Peyer's patch (tissue), 4 donors: ENCODE data around the gene CCDC57.

Source experiments
- POLR2A ChIP-seq, 2 donors: fragments of 450-650 bp; IDR thresholded peaks; one replicate each; pipeline ENCODE4 v1.5.1; 2017; ENCODE audit warnings: antibody characterized with exemption in 2 of 2, mild to moderate bottlenecking in 2 of 2, moderate library complexity in 2 of 2
- TF ChIP-seq, protein P1 (sequence below), 6 experiments: fragments of 450-650 bp in 4 of 6; fragments of 200-600 bp in 2 of 6; sonication (generic) in 1 of 6; IDR thresholded peaks; one replicate each; pipeline ENCODE4 v1.5.1; 2017 to 2019; ENCODE audit warnings: antibody characterized with exemption in 6 of 6, mild to moderate bottlenecking in 3 of 6, moderate library complexity in 1 of 6

DNA sequence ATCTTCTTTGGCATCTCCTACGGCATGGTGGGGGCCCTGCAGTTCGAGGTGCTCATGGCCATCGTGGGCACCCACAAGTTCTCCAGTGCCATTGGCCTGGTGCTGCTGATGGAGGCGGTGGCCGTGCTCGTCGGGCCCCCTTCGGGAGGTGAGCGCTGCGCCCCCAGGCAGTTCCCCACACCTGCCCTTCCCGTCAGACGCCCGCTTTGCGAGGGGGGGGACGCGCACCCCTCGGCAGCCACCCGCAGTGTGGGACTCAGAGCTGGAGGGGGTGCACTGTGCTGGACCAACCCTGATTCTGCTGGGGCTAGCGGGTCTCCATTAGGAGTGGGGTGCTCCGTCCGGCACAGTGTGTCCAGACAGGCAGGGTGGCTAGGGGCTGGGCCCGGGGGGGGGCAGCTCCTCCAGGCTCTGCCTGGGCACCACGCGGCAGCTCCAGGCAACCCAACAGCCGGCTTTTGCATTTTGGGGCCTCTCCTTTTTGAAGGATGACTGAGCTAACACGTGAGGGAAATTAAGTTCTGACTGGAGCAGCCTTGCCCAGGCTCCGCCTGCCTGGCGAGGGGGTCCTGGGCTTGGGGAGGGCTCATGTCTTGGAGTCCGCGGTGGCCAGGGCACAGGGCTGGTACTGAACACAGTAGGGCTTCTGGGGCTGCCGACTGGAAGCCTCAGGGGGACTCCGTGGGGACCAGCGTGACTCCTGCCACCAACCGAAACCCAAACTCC lies 25.3 kb upstream of the CCDC57 start:
- TF ChIP-seq, protein P1, sequence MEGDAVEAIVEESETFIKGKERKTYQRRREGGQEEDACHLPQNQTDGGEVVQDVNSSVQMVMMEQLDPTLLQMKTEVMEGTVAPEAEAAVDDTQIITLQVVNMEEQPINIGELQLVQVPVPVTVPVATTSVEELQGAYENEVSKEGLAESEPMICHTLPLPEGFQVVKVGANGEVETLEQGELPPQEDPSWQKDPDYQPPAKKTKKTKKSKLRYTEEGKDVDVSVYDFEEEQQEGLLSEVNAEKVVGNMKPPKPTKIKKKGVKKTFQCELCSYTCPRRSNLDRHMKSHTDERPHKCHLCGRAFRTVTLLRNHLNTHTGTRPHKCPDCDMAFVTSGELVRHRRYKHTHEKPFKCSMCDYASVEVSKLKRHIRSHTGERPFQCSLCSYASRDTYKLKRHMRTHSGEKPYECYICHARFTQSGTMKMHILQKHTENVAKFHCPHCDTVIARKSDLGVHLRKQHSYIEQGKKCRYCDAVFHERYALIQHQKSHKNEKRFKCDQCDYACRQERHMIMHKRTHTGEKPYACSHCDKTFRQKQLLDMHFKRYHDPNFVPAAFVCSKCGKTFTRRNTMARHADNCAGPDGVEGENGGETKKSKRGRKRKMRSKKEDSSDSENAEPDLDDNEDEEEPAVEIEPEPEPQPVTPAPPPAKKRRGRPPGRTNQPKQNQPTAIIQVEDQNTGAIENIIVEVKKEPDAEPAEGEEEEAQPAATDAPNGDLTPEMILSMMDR (IDR thresholded peaks at IDR 0.05) = no peak
- no peak for TF ChIP-seq POLR2A (IDR thresholded peaks at IDR 0.05)
